Measurements from ENCODE around the gene PARD3B.

PARD3B gene

DNA sequence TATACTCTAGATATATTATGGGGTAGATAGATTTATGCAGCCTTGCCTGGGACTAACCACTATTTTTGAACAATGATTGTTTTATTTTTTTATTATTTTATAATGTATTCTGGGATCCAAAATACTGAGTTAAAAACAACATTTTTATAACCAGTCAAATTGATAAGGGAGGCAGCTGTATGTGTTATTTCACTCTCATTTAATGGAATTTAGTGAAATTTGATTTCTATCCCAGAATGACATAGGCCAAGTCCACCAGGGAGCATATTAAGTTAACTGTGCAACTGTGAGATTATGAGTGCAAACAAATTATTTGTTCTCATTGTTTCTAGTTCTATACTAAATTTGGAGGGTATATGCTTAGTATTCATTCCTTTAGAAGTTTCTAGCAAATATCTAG lies 583.5 kb downstream of the PARD3B start:
- Histone ChIP-seq H3K27ac (ENCODE audit: low read depth, low read length) (no peak overlapping the region), H3K79me2 (ENCODE audit: control insufficient read depth, low read length) (no peaks in the 10 kb centered on the region), H3K4me1 (ENCODE audit: control insufficient read depth, low read length) (no peaks in the 10 kb centered on the region), H3K36me3 (ENCODE audit: control insufficient read depth, low read length) (no peaks in the 10 kb centered on the region), H4K20me1 (ENCODE audit: control insufficient read depth, insufficient read depth, low read depth, low read length) (no peaks in the 10 kb centered on the region), H3K4me2 (ENCODE audit: low read length) (no peak overlapping the region), H3F3A (ENCODE audit: control insufficient read depth, insufficient read depth) (no peaks in the 10 kb centered on the region), H3K27me3 (ENCODE audit: control insufficient read depth, low read length) (no peaks in the 10 kb centered on the region), H3K9me3 (ENCODE audit: control insufficient read depth, insufficient read depth, low read length) (no peaks in the 10 kb centered on the region), H3K9me2 (replicated peaks; ENCODE audit: control insufficient read depth, low read length) (no peaks in the 10 kb centered on the region; the same call in 1 of the 2 replicates), H3K4me3 (ENCODE audit: low read length) (no peak overlapping the region)
- TF ChIP-seq, protein P1, sequence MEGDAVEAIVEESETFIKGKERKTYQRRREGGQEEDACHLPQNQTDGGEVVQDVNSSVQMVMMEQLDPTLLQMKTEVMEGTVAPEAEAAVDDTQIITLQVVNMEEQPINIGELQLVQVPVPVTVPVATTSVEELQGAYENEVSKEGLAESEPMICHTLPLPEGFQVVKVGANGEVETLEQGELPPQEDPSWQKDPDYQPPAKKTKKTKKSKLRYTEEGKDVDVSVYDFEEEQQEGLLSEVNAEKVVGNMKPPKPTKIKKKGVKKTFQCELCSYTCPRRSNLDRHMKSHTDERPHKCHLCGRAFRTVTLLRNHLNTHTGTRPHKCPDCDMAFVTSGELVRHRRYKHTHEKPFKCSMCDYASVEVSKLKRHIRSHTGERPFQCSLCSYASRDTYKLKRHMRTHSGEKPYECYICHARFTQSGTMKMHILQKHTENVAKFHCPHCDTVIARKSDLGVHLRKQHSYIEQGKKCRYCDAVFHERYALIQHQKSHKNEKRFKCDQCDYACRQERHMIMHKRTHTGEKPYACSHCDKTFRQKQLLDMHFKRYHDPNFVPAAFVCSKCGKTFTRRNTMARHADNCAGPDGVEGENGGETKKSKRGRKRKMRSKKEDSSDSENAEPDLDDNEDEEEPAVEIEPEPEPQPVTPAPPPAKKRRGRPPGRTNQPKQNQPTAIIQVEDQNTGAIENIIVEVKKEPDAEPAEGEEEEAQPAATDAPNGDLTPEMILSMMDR (IDR thresholded peaks at IDR 0.05; ENCODE audit: low read depth, low read length, poor library complexity, severe bottlenecking) = no peak
- TF ChIP-seq EZH2phosphoT487 (IDR thresholded peaks at IDR 0.05; ENCODE audit: borderline replicate concordance, low read length) = no peak

DNA sequence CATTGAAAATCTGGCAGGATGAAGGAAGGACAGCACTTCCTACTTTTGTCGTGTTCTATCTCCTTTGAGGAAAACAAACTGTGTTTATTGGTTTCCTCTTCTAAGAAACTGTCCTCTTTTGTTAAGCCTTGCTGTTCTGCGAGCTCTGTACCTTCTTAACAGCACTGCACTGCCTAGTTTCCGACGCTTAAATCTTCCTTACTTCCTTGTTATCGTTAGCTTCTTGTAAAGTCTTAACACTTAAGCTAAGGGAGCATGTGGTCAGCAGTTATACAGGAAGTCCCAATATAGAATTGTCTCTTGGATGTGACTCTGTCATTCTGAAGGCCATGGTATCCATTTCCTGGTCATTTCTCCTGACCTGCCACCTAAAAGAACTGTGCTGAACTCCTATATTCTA lies 584.3 kb downstream of the PARD3B start:
- Histone ChIP-seq H3K4me2 (ENCODE audit: low read length) (no peak overlapping the region), H3K27me3 (ENCODE audit: control insufficient read depth, low read length) (no peaks in the 10 kb centered on the region), H3K4me1 (ENCODE audit: control insufficient read depth, low read length) (no peaks in the 10 kb centered on the region), H3K9me2 (replicated peaks; ENCODE audit: control insufficient read depth, low read length) (no peaks in the 10 kb centered on the region; the same call in 1 of the 2 replicates), H3K79me2 (ENCODE audit: control insufficient read depth, low read length) (no peaks in the 10 kb centered on the region), H4K20me1 (ENCODE audit: control insufficient read depth, insufficient read depth, low read depth, low read length) (no peaks in the 10 kb centered on the region), H3K4me3 (ENCODE audit: low read length) (no peak overlapping the region), H3K36me3 (ENCODE audit: control insufficient read depth, low read length) (no peaks in the 10 kb centered on the region), H3F3A (ENCODE audit: control insufficient read depth, insufficient read depth) (no peaks in the 10 kb centered on the region), H3K9me3 (ENCODE audit: control insufficient read depth, insufficient read depth, low read length) (no peaks in the 10 kb centered on the region), H3K27ac (ENCODE audit: low read depth, low read length) (no peak overlapping the region)
- TF ChIP-seq EZH2phosphoT487 (IDR thresholded peaks at IDR 0.05; ENCODE audit: borderline replicate concordance, low read length) = no peak
- TF ChIP-seq, protein P1 (IDR thresholded peaks at IDR 0.05; ENCODE audit: low read depth, low read length, poor library complexity, severe bottlenecking) = no peak

DNA sequence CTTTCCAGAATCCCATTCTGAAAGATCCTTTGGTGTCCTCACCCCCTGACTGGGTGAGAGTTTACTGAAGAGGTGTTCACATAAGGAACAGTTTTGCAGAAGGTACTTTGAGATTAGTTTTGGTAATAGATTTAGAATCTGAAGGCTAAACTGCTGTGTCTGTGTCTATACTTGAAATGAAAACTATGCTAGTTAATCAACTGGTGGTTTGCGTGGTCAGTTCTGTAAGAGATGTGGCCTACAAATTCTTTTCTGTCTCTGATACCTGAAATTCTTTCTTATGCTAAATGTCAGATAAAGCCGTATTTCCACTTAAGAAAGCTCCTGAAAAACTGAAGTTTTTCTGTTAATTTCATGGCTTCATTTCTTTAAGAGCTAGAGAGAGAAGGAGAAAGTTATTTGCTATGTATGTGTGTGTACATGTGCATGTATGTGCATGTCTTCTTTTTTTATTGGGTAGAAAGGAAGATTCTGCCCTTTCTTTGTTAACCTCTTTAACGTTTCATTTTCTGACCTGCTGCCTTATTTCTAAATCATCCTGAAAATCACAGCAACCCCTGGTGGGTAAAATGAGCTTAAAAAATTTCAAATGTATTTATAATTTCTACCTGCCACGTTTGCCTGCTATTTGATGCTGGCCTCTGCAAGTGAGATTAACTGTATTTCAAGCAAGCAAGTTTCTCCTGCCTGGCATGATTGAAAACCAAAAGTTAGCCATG lies 585.0 kb downstream of the PARD3B start:
- no peak overlapping the region for H3K4me2 ChIP-seq (ENCODE audit: low read length)
- TF ChIP-seq EZH2phosphoT487 (IDR thresholded peaks at IDR 0.05; ENCODE audit: borderline replicate concordance, low read length) = no peak
- TF ChIP-seq, protein P1 (IDR thresholded peaks at IDR 0.05; ENCODE audit: low read depth, low read length, poor library complexity, severe bottlenecking) = no peak
- H4K20me1 ChIP-seq (ENCODE audit: control insufficient read depth, insufficient read depth, low read depth, low read length) = no peaks in the 10 kb centered on the region
- H3K27me3 ChIP-seq (ENCODE audit: control insufficient read depth, low read length) = no peaks in the 10 kb centered on the region
- no peaks in the 10 kb centered on the region for H3K36me3 ChIP-seq (ENCODE audit: control insufficient read depth, low read length)
- H3F3A ChIP-seq (ENCODE audit: control insufficient read depth, insufficient read depth) = no peaks in the 10 kb centered on the region
- H3K4me3 ChIP-seq (ENCODE audit: low read length) = no peak overlapping the region
- H3K9me2 ChIP-seq (replicated peaks; ENCODE audit: control insufficient read depth, low read length) = no peaks in the 10 kb centered on the region; the same call in 1 of the 2 replicates
- H3K27ac ChIP-seq (ENCODE audit: low read depth, low read length) = no peak overlapping the region
- no peaks in the 10 kb centered on the region for H3K9me3 ChIP-seq (ENCODE audit: control insufficient read depth, insufficient read depth, low read length)
- no peaks in the 10 kb centered on the region for H3K4me1 ChIP-seq (ENCODE audit: control insufficient read depth, low read length)
- no peaks in the 10 kb centered on the region for H3K79me2 ChIP-seq (ENCODE audit: control insufficient read depth, low read length)
